ENCODE results near the gene CCDC116.

The CCDC116 gene

GRCh38 chr22:21629255-21630149 is 3.1 kb upstream of the CCDC116 start, which contains the start of gene YDJC:
Gene YDJC, minus strand, starts transcription at chr22:21630022. Its CDS starts 8 bp downstream, at chr22:21630014.
- TF ChIP-seq CTCF (IDR thresholded peaks at IDR 0.05; ENCODE audit: extremely low read depth, missing control alignments): peak; percentile 58
- peak; percentile 97 for DNase-seq (ENCODE audit: low spot score)

GRCh38 chr22:21631025-21631424 is 1.5 kb upstream of the CCDC116 start:
- no peak for DNase-seq (ENCODE audit: low spot score)
- no peak for TF ChIP-seq CTCF (IDR thresholded peaks at IDR 0.05; ENCODE audit: extremely low read depth, missing control alignments)

GRCh38 chr22:21632931-21633330 is 371 bp downstream of the CCDC116 start:
- TF ChIP-seq CTCF (IDR thresholded peaks at IDR 0.05; ENCODE audit: extremely low read depth, missing control alignments): no peak
- DNase-seq (ENCODE audit: low spot score): no peak

GRCh38 chr22:21633481-21633880 is 921 bp downstream of the CCDC116 start:
- DNase-seq (ENCODE audit: low spot score): no peak
- TF ChIP-seq CTCF (IDR thresholded peaks at IDR 0.05; ENCODE audit: extremely low read depth, missing control alignments): no peak

- no peak for DNase-seq (ENCODE audit: low spot score)
- TF ChIP-seq CTCF (IDR thresholded peaks at IDR 0.05; ENCODE audit: extremely low read depth, missing control alignments): no peak
Observed at GRCh38 chr22:21634081-21634480, 1.5 kb downstream of the CCDC116 start.

GRCh38 chr22:21634844-21635243 is 2.3 kb downstream of the CCDC116 start:
- DNase-seq (ENCODE audit: low spot score): no peak
- TF ChIP-seq CTCF (IDR thresholded peaks at IDR 0.05; ENCODE audit: extremely low read depth, missing control alignments): no peak

GRCh38 chr22:21635771-21636510 is 3.4 kb downstream of the CCDC116 start:
- no peak for TF ChIP-seq CTCF (IDR thresholded peaks at IDR 0.05; ENCODE audit: extremely low read depth, missing control alignments)
- DNase-seq (ENCODE audit: low spot score): no peak

Measured in GM20000 (cell line).